ENCODE measurements around the gene DGKD.
A peak's percentile ranks its signal among the peaks of the same experiment; 100 is the strongest.

Gene DGKD

DNA sequence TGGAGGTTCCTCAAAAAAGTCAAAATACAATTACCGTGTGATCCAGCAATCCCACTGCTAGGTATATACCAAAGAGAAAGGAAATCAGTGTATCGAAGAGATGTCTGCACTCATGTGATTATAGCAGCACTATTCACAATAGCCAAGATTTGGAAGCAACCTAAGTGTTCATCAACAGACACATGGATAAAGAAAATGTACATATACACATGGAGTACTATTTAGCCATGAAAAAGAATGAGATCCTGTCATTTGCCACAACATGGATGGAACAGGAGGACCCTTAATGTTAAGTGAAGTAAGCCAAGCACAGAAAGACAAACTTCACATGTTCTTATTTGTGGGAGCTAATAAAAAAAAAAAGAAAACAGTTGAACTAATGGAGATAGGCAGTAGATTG is 78.7 kb downstream of the DGKD start:
- no peak for FAIRE-seq

DNA sequence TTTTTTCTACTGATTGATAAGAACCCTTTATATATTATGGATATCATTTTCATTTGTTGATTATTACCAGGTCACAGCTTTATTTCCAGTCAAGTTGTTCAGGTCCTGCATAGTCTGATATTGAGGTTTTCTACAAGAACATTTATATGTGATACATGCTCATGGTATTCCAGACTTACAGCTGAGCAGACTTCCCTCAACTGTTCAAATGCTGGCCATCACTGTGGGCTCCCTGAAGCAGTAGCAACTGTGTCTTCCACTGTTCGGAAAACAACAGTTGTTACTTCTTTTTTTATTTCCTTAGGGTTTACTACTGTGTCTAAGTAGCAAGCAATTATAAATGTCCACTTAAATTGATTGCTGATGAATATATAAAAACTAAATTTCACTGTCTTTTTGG is 79.5 kb downstream of the DGKD start:
- no peak for FAIRE-seq

GRCh38 chr2:233434666-233435330 is 80.5 kb downstream of the DGKD start:
- FAIRE-seq: no peak

GRCh38 chr2:233435436-233436190 is 81.3 kb downstream of the DGKD start:
- no peak for FAIRE-seq

DNA sequence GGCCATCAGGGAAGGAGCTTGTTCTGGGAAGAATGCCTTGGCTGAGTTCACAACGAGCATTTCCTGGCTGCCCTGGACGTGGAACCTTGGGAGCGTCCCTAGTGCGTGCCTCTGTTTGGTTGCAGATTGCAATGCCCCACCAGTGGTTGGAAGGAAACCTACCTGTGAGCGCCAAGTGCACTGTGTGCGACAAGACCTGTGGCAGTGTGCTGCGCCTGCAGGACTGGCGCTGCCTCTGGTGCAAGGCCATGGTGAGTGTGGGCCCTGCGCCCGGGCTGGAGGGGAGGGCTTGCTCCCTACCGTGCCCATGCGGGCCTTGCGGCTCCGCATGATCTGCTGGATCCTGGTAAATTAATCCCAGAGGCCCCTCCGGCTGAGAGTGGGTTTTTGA is 81.9 kb downstream of the DGKD start:
- FAIRE-seq: no peak

GRCh38 chr2:233436691-233437438 is 82.6 kb downstream of the DGKD start:
- no peak for FAIRE-seq

DNA sequence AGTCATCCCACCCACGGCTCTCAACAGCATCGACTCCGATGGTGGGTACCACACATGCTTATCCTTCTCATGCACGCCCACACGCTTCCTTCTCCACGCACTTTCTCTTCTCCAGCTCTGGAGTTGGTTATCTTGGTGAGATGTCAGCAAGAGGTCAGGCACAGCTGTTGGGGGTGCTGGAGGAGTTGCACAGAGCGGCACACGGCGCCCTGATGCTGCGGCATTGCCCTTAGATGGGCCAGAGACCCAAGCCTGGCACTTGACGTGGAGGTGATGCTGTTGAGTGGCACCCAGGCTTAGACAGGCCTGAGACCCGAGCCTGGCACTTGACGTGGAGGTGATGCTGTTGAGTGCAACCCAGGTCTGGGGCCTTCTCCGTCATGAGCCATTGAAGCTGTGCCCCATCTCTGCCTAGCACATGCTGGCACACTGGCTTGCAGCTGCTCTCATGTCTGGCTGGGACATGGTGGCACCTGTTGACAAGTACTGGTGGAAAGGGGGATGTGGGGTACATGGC is 83.2 kb downstream of the DGKD start:
- no peak for FAIRE-seq

DNA sequence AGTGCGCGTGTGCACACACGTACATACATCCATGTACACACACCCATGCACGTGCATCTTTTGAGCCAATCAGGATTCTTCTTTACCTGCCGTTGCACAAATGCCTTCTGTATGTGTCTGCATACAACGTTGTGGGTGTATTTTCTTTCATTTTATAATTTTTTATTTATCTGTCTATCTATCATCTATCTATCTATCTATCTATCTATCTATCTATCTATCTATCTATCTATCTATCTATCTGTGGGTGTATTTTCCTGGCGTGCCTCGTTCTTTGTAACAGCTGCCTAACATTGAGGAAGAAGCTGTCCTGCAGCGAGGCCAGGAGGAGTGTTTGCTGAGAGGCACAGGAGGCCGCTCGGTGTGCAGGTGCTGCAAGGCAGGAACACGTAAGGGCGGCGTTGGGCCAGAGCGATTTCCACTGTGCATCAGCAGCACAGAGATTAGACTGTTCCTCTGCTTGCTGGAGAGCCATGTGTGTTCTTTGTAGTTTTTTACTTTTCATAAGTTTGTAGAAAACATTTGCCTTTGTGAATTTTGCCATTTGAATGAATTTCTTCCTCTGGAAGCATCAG is 84.4 kb downstream of the DGKD start:
- no peak for FAIRE-seq

DNA sequence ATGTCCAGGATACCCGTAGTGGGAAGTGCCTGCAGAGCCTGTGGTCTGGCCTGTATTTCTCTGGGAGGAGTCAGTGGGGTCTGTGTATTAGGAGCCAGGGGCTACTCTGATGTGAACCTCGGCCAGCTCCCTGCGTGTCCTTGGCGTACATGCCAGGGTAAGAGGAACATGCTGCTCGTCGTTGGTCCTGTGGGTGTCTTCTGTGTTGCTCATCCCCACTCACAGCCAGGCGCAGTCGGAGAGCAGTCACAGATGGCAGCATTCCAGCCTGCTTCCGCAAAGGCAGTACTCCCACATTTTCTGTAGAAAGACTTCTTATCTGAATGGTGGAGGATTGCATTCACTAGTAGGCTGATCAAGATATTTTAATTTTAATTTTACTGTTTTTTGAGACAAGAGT is 84.9 kb downstream of the DGKD start:
- FAIRE-seq: no peak

GRCh38 chr2:233440314-233440713 is 86.0 kb downstream of the DGKD start:
- no peak for FAIRE-seq

DNA sequence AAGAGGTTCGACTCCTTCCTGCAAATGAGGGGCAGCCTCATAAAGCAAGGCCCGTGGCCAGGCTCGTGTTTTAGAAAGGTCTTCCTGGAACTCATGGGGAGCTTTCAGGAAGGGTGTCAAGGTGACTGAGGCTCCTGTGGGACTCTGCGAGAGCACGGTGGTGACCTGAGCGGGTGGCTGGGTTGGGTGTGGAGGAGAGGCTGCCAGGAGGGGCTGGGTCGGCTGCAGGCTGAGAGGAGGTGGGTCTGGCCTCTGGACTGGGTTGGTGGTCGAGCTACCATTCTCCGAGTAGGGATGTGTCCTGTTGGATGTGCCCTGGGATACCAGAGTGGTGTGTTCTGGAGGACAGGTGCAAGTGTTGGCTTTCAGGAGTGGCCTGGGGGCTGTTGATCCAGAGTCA is 86.4 kb downstream of the DGKD start:
- FAIRE-seq: no peak

DNA sequence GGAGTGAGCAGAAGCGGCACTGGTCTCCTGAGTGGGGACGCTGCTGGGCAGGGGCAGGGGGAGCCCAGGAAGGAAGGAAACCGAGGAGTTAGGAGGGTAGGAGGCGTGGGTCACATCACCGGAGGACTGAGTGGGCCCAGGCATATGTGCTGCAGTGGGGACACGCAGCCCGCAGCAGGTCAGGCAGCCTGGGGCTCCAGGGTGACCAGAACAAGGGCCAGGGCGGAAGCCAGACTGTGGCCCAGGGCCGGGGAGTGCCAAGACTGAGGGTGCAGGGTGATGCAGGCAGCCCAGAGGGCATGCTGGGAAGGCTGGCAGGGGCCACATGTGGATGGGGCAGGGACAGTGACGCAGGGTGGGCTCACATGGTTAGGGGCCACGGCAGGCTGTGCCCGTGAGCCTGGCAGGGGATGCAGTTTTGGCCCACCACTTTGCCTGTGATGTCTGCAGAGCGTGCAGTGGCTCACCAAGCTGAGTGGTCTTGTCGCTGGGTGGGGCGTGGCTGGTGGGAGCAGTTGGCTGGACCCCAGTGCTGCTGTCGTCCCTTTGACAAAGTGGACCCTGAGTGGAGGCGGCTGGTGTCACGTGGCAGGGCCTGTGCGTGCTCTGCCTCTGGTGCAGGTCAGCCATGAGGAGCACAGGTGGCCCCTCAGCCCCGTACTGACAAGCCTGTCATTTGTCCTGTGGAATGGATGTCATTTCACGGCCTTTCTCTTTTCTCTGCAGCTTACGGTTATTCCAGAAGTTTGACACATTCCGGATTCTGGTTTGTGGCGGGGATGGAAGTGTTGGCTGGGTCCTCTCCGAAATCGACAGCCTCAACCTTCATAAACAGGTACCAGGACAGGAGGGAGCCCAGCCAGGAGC is 87.1 kb downstream of the DGKD start:
- FAIRE-seq: no peak

DNA sequence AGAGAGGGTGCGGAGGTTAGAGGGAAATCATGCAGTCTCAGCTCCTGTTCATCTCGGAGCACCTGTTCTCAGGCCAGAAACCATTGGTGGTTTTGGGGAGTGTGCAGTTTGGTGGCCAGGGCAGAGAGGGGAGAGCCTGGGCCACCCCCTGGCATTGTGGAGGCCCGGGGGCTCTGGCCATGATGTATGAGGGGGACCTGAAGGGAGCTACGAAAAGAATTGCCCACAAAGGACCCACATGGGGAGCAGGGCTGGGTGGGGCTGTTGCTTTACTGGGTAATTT is 87.7 kb downstream of the DGKD start:
- FAIRE-seq: no peak

DNA sequence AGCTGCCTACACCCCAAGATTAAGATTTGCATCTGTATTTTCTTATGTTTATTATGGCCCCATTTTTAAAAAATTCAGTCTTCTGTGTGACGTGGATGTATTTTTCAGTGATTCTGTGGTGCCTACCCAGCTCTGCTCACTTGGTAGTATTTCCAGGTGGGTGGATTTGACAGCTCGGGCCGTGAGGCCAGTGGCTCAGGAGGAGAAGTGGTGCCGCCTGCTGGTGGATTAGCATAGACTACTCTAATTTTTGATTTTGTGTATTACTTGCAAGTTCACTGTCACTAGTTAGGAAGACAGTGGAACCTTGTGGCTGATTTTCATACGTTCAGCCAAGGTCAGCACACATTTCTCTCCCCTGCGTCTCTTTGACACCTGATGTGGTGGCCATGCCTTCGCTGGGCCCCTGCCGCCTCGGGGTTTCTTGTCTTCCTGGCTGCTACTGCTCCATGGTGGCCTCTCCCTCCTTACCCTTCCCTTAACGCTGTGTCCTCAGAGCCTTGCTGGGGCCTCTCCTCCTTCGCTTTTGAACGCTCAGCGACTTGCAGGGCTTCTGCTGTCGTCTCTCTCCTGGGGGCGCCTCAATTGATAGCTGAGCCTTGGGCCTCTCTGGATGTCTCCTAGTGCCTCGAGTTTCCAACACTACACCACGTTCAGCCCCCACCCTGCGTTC is 89.4 kb downstream of the DGKD start:
- FAIRE-seq: peak; percentile 39

DNA sequence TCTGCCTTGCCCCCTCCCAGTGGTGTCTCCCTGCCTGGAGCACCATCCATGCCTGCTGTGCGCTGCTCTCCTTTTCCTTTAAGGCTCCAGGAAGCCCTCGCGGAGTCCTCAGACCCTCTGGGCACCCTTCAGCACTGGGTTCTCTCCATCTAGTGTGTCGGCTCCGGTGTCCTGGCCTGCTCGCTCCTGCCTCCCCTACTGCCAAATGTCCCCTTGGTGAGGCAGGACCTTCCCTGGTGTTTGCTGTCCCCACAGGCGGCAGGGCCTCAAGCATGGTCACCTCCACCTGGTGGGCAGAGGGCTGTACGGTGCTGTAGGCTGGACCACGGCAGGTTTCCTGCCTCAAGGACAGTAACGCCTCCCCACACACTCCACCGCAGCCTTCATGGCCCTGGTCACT is 90.2 kb downstream of the DGKD start:
- no peak for FAIRE-seq

DNA sequence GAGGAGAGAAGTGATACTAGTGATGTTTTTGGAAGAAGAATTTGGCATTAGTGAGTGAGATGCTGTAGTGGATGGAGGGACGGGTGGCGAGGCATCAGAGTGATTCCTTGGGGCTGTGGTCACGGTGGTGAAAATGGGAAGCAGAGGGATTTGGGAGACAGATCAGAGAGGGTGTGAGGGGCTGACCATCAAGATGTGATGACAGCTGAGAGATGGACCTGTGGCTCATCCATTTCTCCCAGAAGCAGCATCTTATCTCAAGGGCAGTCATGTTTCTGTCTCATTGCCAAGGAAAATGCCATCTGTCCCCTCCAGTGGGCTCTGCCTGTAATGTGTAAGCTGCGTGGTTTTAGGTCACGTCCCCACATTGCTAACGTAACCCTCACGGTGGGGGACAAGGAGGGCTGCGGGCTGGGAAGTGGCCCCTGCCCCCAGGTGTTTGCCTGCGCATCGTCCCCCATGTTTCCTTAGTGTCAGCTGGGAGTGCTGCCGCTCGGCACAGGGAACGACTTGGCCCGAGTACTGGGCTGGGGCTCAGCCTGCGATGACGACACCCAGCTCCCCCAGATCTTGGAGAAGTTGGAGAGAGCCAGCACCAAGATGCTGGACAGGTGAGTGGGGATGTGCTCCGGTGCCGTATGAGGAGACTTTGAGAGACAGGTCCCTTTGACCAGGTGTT is 91.0 kb downstream of the DGKD start:
- FAIRE-seq: no peak

DNA sequence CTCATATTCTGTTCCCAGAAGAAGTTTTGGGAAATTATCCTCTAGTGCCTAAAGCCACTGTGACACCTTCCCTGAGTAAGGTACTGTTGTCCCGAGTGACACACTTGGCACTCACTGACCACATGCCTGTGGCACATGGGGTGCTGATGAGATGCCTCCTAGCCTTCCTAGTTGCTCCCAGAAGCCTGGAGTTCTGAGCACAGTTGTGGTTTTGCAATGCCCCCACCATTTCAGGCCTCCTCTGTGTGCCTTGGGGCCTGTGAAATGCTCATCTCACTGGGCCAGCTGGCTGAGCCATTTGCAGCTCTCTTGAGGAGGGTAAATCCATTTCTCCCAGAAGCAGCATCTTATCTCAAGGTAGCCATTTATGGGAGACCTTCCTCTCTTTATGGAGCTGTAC is 91.8 kb downstream of the DGKD start:
- FAIRE-seq: no peak

DNA sequence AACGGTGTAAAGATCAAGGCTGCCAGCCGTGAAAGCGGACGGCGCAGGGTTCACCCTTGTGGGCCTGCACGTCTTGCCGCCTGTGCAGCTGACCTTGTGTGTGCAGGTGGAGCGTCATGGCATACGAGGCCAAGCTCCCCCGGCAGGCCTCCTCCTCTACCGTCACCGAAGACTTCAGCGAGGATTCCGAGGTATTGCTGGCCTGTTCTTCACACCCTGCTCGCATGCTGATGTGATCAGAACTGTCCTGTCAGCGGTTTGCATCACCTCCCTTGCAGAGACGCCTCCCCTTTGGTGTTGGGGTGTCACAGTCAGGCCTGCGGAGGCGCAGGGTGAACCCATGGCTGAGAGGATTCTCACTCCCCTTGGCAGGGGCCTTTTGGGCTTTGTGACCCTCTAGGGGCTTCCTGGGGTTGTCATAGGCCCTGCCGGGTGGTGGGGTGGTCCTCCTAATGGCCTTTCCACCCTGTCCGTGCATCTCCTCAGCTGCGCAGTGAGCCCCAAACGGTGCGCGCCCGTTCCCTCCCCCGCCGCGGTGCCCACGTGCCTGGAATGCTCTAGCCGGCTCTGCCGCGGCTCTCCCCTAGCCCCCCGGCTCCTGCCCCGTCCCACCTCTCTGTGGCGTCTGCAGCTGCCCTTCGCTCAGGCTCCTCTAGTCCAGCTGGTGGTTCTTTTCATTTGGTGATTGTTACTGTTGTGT is 92.5 kb downstream of the DGKD start:
- FAIRE-seq: no peak

DNA sequence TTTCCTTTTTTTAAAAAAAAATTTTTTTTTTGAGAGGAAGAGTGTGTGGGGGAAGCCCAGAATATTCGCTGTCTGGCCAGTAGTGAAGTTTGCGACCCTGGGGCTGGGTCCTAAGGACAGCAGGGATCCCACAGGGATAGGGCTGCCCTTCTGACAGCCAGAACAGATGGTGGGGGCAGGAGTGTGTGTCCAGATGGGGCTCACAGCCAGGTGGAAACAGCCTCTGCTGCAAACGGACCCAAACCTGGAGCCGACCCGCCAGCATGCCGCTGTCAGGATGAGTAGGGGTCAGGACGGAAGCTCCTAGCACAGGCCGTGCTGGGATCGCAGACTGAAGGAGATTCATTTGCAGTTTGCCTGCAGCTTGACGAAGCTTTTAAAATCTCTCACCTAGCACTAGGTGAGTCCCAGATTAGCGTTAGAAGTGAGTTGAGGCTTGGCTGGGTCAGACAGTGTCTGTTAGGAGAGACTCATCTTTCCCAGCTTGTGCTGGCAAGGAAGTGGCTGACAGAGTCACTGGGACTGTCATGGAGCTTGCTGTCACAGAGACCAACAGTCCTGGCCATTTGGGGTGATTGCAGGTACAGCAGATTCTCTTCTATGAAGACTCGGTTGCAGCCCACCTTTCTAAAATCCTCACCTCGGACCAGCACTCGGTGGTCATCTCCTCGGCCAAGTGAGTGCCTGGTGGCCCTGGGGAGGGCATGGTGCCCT is 93.4 kb downstream of the DGKD start:
- FAIRE-seq: no peak

DNA sequence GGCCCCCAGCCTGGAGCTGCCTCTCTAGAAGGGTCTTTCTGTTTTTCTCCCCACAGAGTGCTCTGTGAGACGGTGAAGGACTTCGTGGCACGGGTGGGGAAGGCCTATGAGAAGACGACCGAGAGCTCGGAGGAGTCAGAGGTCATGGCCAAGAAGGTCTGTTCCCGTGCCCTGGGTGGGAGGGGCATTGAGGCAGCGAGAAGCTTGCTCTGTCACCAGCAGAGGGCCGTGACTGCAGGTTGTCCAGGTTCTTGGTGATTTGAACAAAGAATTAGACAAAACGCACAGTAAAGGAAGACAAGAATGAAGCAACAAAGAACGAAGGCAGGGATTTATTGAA is 93.9 kb downstream of the DGKD start:
- FAIRE-seq: no peak

Measured in A204.1 (cell line).